MM.1S (cell line): ENCODE results near the gene NOS3.
A peak's percentile ranks its signal among the peaks of the same experiment; 100 is the strongest.

Experiments
- DNase-seq: peaks from one replicate; pipeline ENCODE4 v3.0.0-alpha.2; 2015
- H2AFZ ChIP-seq: fragments of 300-600 bp; sonication (generic); 2 replicates; pipeline ENCODE4 v1.6.0; 2016; ENCODE audit warnings: antibody characterized with exemption, low read length
- H3F3A ChIP-seq: fragments of 300-600 bp; sonication (generic); 2 replicates; pipeline ENCODE4 v1.6.1; 2016; ENCODE audit warnings: mild to moderate bottlenecking, antibody characterized with exemption, low read length, moderate library complexity, mixed read lengths; ENCODE audit not compliant: insufficient read depth
- H3K27ac ChIP-seq: fragments of 300-600 bp; sonication (generic); 2 replicates; pipeline ENCODE4 v1.5.1; 2016; ENCODE audit warnings: mild to moderate bottlenecking, low read length
- H3K27me3 ChIP-seq: fragments of 300-600 bp; sonication (generic); replicated peaks from 2 replicates; pipeline ENCODE4 v1.6.0; 2016; ENCODE audit warnings: low read length; ENCODE audit not compliant: insufficient read depth
- H3K36me3 ChIP-seq: fragments of 300-600 bp; sonication (generic); replicated peaks from 2 replicates; pipeline ENCODE4 v1.6.1; 2016; ENCODE audit warnings: mild to moderate bottlenecking, low read length, mixed read lengths; ENCODE audit not compliant: insufficient read depth
- H3K4me1 ChIP-seq: fragments of 300-600 bp; sonication (generic); 2 replicates; pipeline ENCODE4 v1.6.1; 2016; ENCODE audit warnings: low read length, mixed read lengths
- H3K4me2 ChIP-seq: fragments of 300-600 bp; sonication (generic); 2 replicates; pipeline ENCODE4 v1.6.0; 2016; ENCODE audit warnings: low read depth, low read length
- H3K4me3 ChIP-seq: fragments of 300-600 bp; sonication (generic); 2 replicates; pipeline ENCODE4 v1.5.1; 2016; ENCODE audit warnings: low read length, mixed read lengths
- H3K79me2 ChIP-seq: fragments of 300-600 bp; sonication (generic); 2 replicates; pipeline ENCODE4 v1.6.1; 2016; ENCODE audit warnings: mixed run types, low read length, mixed read lengths
- H3K9ac ChIP-seq: fragments of 300-600 bp; sonication (generic); 2 replicates; pipeline ENCODE4 v1.6.1; 2016; ENCODE audit warnings: low read length, mixed read lengths
- H3K9me2 ChIP-seq: fragments of 300-600 bp; sonication (generic); replicated peaks from 2 replicates; pipeline ENCODE4 v1.6.1; 2016; ENCODE audit warnings: mild to moderate bottlenecking, low read length, mixed read lengths; ENCODE audit not compliant: insufficient read depth
- H3K9me3 ChIP-seq: fragments of 300-600 bp; sonication (generic); replicated peaks from 2 replicates; pipeline ENCODE4 v1.6.1; 2016; ENCODE audit warnings: mild to moderate bottlenecking, low read length, mixed read lengths; ENCODE audit not compliant: insufficient read depth
- H4K20me1 ChIP-seq: fragments of 300-600 bp; sonication (generic); 2 replicates; pipeline ENCODE4 v1.6.1; 2016; ENCODE audit warnings: mild to moderate bottlenecking, low read length, moderate library complexity, mixed read lengths; ENCODE audit not compliant: insufficient read depth
- EZH2 ChIP-seq: fragments of 300-600 bp; sonication (generic); optimal IDR thresholded peaks from 2 replicates; pipeline ENCODE3; 2017; ENCODE audit warnings: low read depth, mild to moderate bottlenecking, antibody characterized with exemption, low read length, mixed read lengths
- EZH2phosphoT487 ChIP-seq: fragments of 300-600 bp; sonication (generic); IDR thresholded peaks from 2 replicates; pipeline ENCODE4 v1.6.1; 2018; ENCODE audit warnings: antibody characterized with exemption, low read length
- TF ChIP-seq, protein P1 (sequence below): fragments of 300-600 bp; sonication (generic); IDR thresholded peaks from 2 replicates; pipeline ENCODE4 v1.5.1; 2016; ENCODE audit warnings: antibody characterized with exemption, low read length, mixed read lengths

The NOS3 gene

DNA sequence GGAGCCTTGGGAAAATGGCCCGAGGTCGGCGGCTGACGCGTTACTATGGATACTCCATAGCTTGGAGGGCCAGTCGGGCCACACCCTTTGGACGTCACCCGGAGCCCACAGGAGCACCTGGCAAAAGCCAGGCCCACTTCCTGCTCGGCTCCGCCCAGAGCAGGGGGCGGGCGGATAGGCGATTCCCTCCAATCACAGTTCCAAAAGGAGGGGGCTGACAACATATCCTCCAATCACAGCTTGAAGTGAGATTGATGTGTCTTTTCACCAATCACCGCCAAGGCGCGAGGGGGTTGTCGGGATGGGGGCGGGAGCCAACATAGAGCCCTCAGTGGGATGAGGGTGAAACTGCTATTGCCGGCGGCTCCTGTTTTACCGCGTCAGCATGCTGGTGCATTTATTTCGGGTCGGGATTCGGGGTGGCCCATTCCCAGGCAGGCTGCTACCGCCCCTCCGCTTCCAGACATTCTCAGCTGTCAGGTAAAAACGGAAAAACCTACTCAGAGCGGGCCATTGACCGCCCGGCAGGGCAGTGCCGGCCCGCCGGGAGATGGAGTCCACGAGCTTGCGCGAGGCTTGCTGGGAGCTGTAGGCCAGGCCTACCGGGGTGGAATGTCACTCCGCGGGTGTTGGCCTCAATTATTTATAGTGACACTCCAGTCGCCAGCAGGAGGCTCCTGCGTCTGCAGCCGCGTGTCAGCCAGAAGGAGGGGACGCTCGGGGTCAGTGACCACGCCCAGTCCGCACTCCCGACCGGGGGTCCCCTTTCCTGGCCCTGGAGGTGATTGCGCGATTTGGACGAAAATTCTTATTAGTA lies 37.5 kb downstream of the NOS3 start, which contains the start of gene ABCB8:
ABCB8 (plus strand) TSS at position 320 of the 817 bp plus-strand sequence; CDS start at position 386, 66 bp downstream.
- H3K36me3 ChIP-seq = no peaks in the 10 kb centered on the region
- no peaks in the 10 kb centered on the region for H3K9me2 ChIP-seq
- peak within 1 kb of the TSS; percentile 80 for H3K9ac ChIP-seq
- H3K27ac ChIP-seq = peak within 1 kb of the TSS; percentile 77; the same call in 1 of the 2 replicates
- H3K79me2 ChIP-seq = peaks cover 21% of the 10 kb centered on the region
- peak within 1 kb of the TSS; percentile 73 for H3K4me3 ChIP-seq
- TF ChIP-seq EZH2phosphoT487 = no peak
- TF ChIP-seq EZH2 = no peak
- TF ChIP-seq, protein P1, sequence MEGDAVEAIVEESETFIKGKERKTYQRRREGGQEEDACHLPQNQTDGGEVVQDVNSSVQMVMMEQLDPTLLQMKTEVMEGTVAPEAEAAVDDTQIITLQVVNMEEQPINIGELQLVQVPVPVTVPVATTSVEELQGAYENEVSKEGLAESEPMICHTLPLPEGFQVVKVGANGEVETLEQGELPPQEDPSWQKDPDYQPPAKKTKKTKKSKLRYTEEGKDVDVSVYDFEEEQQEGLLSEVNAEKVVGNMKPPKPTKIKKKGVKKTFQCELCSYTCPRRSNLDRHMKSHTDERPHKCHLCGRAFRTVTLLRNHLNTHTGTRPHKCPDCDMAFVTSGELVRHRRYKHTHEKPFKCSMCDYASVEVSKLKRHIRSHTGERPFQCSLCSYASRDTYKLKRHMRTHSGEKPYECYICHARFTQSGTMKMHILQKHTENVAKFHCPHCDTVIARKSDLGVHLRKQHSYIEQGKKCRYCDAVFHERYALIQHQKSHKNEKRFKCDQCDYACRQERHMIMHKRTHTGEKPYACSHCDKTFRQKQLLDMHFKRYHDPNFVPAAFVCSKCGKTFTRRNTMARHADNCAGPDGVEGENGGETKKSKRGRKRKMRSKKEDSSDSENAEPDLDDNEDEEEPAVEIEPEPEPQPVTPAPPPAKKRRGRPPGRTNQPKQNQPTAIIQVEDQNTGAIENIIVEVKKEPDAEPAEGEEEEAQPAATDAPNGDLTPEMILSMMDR = peak; percentile 66
- no peaks in the 10 kb centered on the region for H3F3A ChIP-seq
- no peaks in the 10 kb centered on the region for H3K9me3 ChIP-seq
- H3K4me2 ChIP-seq = peak within 1 kb of the TSS; percentile 72
- peaks cover 13% of the 10 kb centered on the region for H3K4me1 ChIP-seq
- no peaks in the 10 kb centered on the region for H3K27me3 ChIP-seq
- H4K20me1 ChIP-seq = no peaks in the 10 kb centered on the region
- DNase-seq = peak; percentile 100
- H2AFZ ChIP-seq = peak within 1 kb of the TSS; percentile 61

- no peaks in the 10 kb centered on the region for H4K20me1 ChIP-seq
- H3K4me3 ChIP-seq = peak overlapping the region; percentile 73
- peak overlapping the region; percentile 70 for H3K4me2 ChIP-seq
- peak overlapping the region; percentile 80 for H3K9ac ChIP-seq
- TF ChIP-seq, protein P1 = no peak
- TF ChIP-seq EZH2 (no peak), EZH2phosphoT487 (no peak)
- no peaks in the 10 kb centered on the region for H3K9me3 ChIP-seq
- H3K36me3 ChIP-seq = no peaks in the 10 kb centered on the region
- peak overlapping the region; percentile 77; the same call in 1 of the 2 replicates for H3K27ac ChIP-seq
- DNase-seq = no peak
- H3K79me2 ChIP-seq = peaks cover 21% of the 10 kb centered on the region
- no peaks in the 10 kb centered on the region for H3K9me2 ChIP-seq
- H3F3A ChIP-seq = no peaks in the 10 kb centered on the region
- peaks cover 13% of the 10 kb centered on the region for H3K4me1 ChIP-seq
- peak overlapping the region; percentile 61 for H2AFZ ChIP-seq
- no peaks in the 10 kb centered on the region for H3K27me3 ChIP-seq
Observed at GRCh38 chr7:151028948-151029501, 38.2 kb downstream of the NOS3 start.

DNA sequence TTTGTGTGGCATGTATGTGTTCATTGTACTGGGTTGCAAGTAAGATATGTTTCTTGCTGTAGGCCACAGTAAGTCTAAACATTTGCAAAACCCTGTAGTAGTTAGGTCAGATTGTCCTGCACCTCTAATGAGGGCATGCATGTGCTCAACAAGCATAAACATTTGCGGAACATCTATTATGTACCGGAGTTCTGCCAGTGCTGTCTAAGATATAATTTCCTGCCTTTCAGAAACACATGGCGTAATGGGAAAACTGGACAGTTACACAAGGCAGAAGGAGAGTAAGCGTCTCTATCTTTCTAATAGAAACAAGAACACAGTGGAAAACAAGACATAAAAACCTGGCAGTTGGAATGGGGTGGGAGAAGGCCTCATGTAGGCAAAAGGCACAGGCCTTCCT lies 40.2 kb downstream of the NOS3 start:
- Histone ChIP-seq H3K36me3 (no peaks in the 10 kb centered on the region), H3K4me3 (no peak overlapping the region), H3K27ac (no peak overlapping the region), H4K20me1 (no peaks in the 10 kb centered on the region), H3K9me2 (no peaks in the 10 kb centered on the region), H3K9ac (no peak overlapping the region), H3K4me2 (no peak overlapping the region), H3K79me2 (peaks cover 21% of the 10 kb centered on the region), H3K9me3 (no peaks in the 10 kb centered on the region), H3K27me3 (no peaks in the 10 kb centered on the region), H3K4me1 (peaks cover 9% of the 10 kb centered on the region), H3F3A (no peaks in the 10 kb centered on the region), H2AFZ (no peak overlapping the region)
- DNase-seq = no peak
- TF ChIP-seq EZH2 (no peak), EZH2phosphoT487 (no peak)
- TF ChIP-seq, protein P1 = no peak
